ENCODE data around the gene TRIM28. TPM values are rescaled to one million over a fixed set of nuclear protein-coding genes. Genes with fewer than 3 reads are reported as not detected.

The TRIM28 gene
- total and polyA plus RNA-seq, 4 donors: 47.1 to 157 (median 84.2) TPM

DNA sequence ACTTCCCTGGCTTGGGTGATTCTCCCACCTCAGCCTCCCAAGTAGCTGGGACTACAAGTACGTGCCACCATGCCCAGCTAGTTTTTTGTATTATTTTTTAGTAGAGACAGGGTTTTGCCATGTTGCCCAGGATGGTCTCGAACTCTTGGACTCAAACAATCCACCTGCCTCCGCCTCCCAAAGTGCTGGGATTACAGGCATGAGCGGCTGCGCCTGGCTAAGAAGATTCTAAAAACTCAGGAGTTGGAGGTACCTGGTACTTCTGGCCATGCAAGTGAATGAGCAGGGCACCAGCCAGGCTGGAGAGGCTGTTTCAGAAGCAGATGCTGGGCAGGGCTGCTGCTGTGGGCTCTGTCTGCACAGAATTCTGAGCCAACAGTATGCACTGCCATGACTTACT is 23.1 kb downstream of the TRIM28 start:
- Histone ChIP-seq H3K4me1 (ENCODE audit: control insufficient read depth in 4 of 4, insufficient read depth in 4 of 4, low read length in 3 of 4) (peaks cover 15 to 19% (median 17%) of the 10 kb centered on the region in 4 donors), H3K27ac (ENCODE audit: low read depth in 1 of 2, low read length in 2 of 2) (no peak overlapping the region), H3K9me3 (ENCODE audit: control insufficient read depth in 4 of 4, low read length in 3 of 4) (no peaks in the 10 kb centered on the region), H3K36me3 (ENCODE audit: control insufficient read depth in 4 of 4, insufficient read depth in 3 of 4, low read depth in 1 of 4, low read length in 3 of 4) (peaks cover 2 to 18% (median 7%) of the 10 kb centered on the region in 4 donors), H3K27me3 (ENCODE audit: control insufficient read depth in 4 of 4, insufficient read depth in 4 of 4, low read length in 3 of 4) (no peaks in the 10 kb centered on the region), H3K4me3 (ENCODE audit: low read depth in 1 of 3, low read length in 3 of 3) (no peak overlapping the region), H3K9ac (ENCODE audit: low read depth in 1 of 2, low read length in 2 of 2) (no peak overlapping the region)
- TF ChIP-seq YY1 (IDR thresholded peaks at IDR 0.05) (no peak), JUND (IDR thresholded peaks at IDR 0.05) (no peak), RAD21 (IDR thresholded peaks at IDR 0.05) (no peak), HNF4A (conservative IDR thresholded peaks at IDR 0.05) (no peak), SP1 (IDR thresholded peaks at IDR 0.05) (no peak), NR2F2 (IDR thresholded peaks at IDR 0.05) (no peak), HNF4G (IDR thresholded peaks at IDR 0.05) (no peak), TAF1 (conservative IDR thresholded peaks at IDR 0.05) (no peak)
- TF ChIP-seq, protein P1, sequence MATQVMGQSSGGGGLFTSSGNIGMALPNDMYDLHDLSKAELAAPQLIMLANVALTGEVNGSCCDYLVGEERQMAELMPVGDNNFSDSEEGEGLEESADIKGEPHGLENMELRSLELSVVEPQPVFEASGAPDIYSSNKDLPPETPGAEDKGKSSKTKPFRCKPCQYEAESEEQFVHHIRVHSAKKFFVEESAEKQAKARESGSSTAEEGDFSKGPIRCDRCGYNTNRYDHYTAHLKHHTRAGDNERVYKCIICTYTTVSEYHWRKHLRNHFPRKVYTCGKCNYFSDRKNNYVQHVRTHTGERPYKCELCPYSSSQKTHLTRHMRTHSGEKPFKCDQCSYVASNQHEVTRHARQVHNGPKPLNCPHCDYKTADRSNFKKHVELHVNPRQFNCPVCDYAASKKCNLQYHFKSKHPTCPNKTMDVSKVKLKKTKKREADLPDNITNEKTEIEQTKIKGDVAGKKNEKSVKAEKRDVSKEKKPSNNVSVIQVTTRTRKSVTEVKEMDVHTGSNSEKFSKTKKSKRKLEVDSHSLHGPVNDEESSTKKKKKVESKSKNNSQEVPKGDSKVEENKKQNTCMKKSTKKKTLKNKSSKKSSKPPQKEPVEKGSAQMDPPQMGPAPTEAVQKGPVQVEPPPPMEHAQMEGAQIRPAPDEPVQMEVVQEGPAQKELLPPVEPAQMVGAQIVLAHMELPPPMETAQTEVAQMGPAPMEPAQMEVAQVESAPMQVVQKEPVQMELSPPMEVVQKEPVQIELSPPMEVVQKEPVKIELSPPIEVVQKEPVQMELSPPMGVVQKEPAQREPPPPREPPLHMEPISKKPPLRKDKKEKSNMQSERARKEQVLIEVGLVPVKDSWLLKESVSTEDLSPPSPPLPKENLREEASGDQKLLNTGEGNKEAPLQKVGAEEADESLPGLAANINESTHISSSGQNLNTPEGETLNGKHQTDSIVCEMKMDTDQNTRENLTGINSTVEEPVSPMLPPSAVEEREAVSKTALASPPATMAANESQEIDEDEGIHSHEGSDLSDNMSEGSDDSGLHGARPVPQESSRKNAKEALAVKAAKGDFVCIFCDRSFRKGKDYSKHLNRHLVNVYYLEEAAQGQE (IDR thresholded peaks at IDR 0.05): no peak
- TF ChIP-seq, protein P2, sequence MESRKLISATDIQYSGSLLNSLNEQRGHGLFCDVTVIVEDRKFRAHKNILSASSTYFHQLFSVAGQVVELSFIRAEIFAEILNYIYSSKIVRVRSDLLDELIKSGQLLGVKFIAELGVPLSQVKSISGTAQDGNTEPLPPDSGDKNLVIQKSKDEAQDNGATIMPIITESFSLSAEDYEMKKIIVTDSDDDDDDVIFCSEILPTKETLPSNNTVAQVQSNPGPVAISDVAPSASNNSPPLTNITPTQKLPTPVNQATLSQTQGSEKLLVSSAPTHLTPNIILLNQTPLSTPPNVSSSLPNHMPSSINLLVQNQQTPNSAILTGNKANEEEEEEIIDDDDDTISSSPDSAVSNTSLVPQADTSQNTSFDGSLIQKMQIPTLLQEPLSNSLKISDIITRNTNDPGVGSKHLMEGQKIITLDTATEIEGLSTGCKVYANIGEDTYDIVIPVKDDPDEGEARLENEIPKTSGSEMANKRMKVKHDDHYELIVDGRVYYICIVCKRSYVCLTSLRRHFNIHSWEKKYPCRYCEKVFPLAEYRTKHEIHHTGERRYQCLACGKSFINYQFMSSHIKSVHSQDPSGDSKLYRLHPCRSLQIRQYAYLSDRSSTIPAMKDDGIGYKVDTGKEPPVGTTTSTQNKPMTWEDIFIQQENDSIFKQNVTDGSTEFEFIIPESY (IDR thresholded peaks at IDR 0.05): no peak
- TF ChIP-seq, protein P3, sequence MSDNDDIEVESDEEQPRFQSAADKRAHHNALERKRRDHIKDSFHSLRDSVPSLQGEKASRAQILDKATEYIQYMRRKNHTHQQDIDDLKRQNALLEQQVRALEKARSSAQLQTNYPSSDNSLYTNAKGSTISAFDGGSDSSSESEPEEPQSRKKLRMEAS (IDR thresholded peaks at IDR 0.05): no peak
- DNase-seq (ENCODE audit: low spot score): no peak
- WGBS: 98% methylated on average over 5 of the region's 5 CpGs

DNA sequence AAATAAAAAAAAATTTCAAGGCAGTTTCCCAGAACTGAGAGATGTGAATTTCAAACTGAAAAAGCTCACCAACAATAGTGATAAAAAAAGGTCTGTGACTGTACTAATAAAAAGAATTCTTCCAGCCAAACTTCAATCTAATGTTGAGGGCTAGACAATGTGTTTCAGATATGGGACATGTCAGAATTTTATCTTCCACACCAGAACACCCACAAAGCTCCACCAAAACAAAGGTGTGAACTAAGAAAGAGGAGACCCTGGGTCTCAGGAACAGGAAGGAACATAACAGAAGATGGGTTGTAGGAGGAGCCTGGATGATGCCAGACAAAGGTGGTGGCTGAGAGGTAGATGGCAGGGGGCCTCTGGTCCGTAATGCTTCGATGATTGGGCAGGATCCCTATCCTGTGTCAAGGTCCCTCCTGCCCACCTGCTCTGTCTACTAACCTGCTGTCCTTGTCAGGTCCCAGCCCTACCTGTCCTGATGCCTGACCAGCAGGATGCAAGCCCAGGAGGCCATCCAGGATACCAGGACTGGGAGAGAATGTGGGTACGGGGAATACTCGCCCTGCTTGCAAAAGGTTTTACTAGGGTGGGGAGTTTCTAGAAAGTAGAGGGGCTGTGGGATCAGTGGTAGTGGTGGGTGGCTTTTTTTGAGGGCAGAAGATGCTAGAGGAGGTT is 24.7 kb downstream of the TRIM28 start:
- DNase-seq (ENCODE audit: low spot score): no peak
- H3K36me3 ChIP-seq (ENCODE audit: control insufficient read depth in 4 of 4, insufficient read depth in 3 of 4, low read depth in 1 of 4, low read length in 3 of 4): peaks cover 2 to 18% (median 7%) of the 10 kb centered on the region in 4 donors
- 95% methylated on average over 4 of the region's 4 CpGs for WGBS
- TF ChIP-seq RXRA (IDR thresholded peaks at IDR 0.05): no peak
- no peak for TF ChIP-seq RAD21 (IDR thresholded peaks at IDR 0.05)
- TF ChIP-seq SP1 (IDR thresholded peaks at IDR 0.05): no peak
- TF ChIP-seq, protein P4, sequence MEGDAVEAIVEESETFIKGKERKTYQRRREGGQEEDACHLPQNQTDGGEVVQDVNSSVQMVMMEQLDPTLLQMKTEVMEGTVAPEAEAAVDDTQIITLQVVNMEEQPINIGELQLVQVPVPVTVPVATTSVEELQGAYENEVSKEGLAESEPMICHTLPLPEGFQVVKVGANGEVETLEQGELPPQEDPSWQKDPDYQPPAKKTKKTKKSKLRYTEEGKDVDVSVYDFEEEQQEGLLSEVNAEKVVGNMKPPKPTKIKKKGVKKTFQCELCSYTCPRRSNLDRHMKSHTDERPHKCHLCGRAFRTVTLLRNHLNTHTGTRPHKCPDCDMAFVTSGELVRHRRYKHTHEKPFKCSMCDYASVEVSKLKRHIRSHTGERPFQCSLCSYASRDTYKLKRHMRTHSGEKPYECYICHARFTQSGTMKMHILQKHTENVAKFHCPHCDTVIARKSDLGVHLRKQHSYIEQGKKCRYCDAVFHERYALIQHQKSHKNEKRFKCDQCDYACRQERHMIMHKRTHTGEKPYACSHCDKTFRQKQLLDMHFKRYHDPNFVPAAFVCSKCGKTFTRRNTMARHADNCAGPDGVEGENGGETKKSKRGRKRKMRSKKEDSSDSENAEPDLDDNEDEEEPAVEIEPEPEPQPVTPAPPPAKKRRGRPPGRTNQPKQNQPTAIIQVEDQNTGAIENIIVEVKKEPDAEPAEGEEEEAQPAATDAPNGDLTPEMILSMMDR (IDR thresholded peaks at IDR 0.05; ENCODE audit: low read depth, low read length, missing input control): no peak
- no peak for TF ChIP-seq HNF4G (IDR thresholded peaks at IDR 0.05)
- TF ChIP-seq, protein P1 (IDR thresholded peaks at IDR 0.05): no peak
- TF ChIP-seq FOXA2 (IDR thresholded peaks at IDR 0.05): no peak
- TF ChIP-seq, protein P3 (IDR thresholded peaks at IDR 0.05): no peak
- no peak for TF ChIP-seq EGR1 (IDR thresholded peaks at IDR 0.05; ENCODE audit: low read depth in 2 of 2)
- no peak for TF ChIP-seq FOXA1 (IDR thresholded peaks at IDR 0.05)
- TF ChIP-seq, protein P2 (IDR thresholded peaks at IDR 0.05): no peak
- TF ChIP-seq, protein P5, sequence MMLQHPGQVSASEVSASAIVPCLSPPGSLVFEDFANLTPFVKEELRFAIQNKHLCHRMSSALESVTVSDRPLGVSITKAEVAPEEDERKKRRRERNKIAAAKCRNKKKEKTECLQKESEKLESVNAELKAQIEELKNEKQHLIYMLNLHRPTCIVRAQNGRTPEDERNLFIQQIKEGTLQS (IDR thresholded peaks at IDR 0.05): no peak
- no peak for TF ChIP-seq TAF1 (conservative IDR thresholded peaks at IDR 0.05)
- no peak for TF ChIP-seq YY1 (IDR thresholded peaks at IDR 0.05)
- TF ChIP-seq NR2F2 (IDR thresholded peaks at IDR 0.05): no peak

More for the DNA sequence above, 24.7 kb downstream of the TRIM28 start:
- Histone ChIP-seq H3K4me1 (ENCODE audit: control insufficient read depth in 4 of 4, insufficient read depth in 4 of 4, low read length in 3 of 4) (peaks cover 3 to 11% (median 7%) of the 10 kb centered on the region in 4 donors), H3K27ac (ENCODE audit: low read depth in 1 of 2, low read length in 2 of 2) (no peak overlapping the region), H3K4me3 (ENCODE audit: low read depth in 1 of 3, low read length in 3 of 3) (no peak overlapping the region), H3K9me3 (ENCODE audit: control insufficient read depth in 4 of 4, low read length in 3 of 4) (no peaks in the 10 kb centered on the region), H3K9ac (ENCODE audit: low read depth in 1 of 2, low read length in 2 of 2) (no peak overlapping the region), H3K27me3 (ENCODE audit: control insufficient read depth in 4 of 4, insufficient read depth in 4 of 4, low read length in 3 of 4) (no peaks in the 10 kb centered on the region)
